Ishikawa (cell line): ENCODE results near the gene UVSSA.

Source experiments
- EP300 ChIP-seq: IDR thresholded peaks from 2 replicates; pipeline ENCODE4 v1.6.1; 2012; ENCODE audit warnings: borderline replicate concordance
- FOXM1 ChIP-seq: IDR thresholded peaks from 2 replicates; pipeline ENCODE4 v1.6.1; 2012; ENCODE audit warnings: low read depth, borderline replicate concordance
- TCF12 ChIP-seq: IDR thresholded peaks from 2 replicates; pipeline ENCODE4 v1.6.1; 2012; ENCODE audit warnings: low read depth

- TF ChIP-seq FOXM1 (no peak), EP300 (no peak), TCF12 (no peak)
These were observed 30.4 kb upstream of the UVSSA start for GRCh38 chr4:1316537-1317168.
